Keratinocyte (primary cell): ENCODE measurements around the gene PLPP4. TPM values are rescaled to one million over a fixed set of nuclear protein-coding genes. Genes with fewer than 3 reads are reported as not detected.

Experiments used
- DNase-seq: peaks from one replicate; pipeline ENCODE4 v3.0.0-alpha.2; 2011; ENCODE audit warnings: low read depth, missing footprints, low spot score
- FAIRE-seq: peaks from 2 replicates; lab custom pipeline; 2011; peaks lifted over from hg19 to GRCh38; lab: Jason Lieb, UNC
- H2AFZ ChIP-seq: 2 replicates; pipeline ENCODE4 v1.6.0; 2012; ENCODE audit warnings: low read length, control low read depth, inconsistent platforms; ENCODE audit not compliant: control insufficient read depth
- H3K27ac ChIP-seq: 2 replicates; pipeline ENCODE4 v1.5.1; 2011; ENCODE audit warnings: low read length; ENCODE audit not compliant: control insufficient read depth, insufficient read depth
- H3K27me3 ChIP-seq: 3 replicates; pipeline ENCODE4 v1.6.0; 2011; ENCODE audit warnings: low read length; ENCODE audit not compliant: control insufficient read depth, insufficient read depth; ENCODE audit errors: extremely low read depth
- H3K36me3 ChIP-seq, 2 experiments: 2 replicates in 1 of 2; 3 replicates in 1 of 2; pipeline ENCODE4 v1.5.1; 2011; ENCODE audit warnings: low read length in 2 of 2, mild to moderate bottlenecking in 1 of 2; ENCODE audit not compliant: control insufficient read depth in 2 of 2, insufficient read depth in 2 of 2; ENCODE audit errors: extremely low read depth in 1 of 2
- H3K4me1 ChIP-seq: 3 replicates; pipeline ENCODE4 v1.5.1; 2011; ENCODE audit warnings: low read length; ENCODE audit not compliant: control insufficient read depth, insufficient read depth; ENCODE audit errors: extremely low read depth
- H3K4me2 ChIP-seq: 3 replicates; pipeline ENCODE4 v1.6.0; 2011; ENCODE audit warnings: low read depth, low read length; ENCODE audit not compliant: control insufficient read depth, insufficient read depth; ENCODE audit errors: extremely low read depth
- H3K4me3 ChIP-seq, 3 experiments: fragments of 200-600 bp in 1 of 3; sonication (generic) in 1 of 3; 2 replicates in 2 of 3; 3 replicates in 1 of 3; pipeline ENCODE4 v1.5.1; 2011 to 2016; ENCODE audit warnings: low read length in 3 of 3, mild to moderate bottlenecking in 3 of 3, control low read depth in 2 of 3, inconsistent platforms in 1 of 3, low read depth in 1 of 3, mixed read lengths in 1 of 3, mixed run types in 1 of 3, moderate library complexity in 1 of 3; ENCODE audit not compliant: control insufficient read depth in 2 of 3, insufficient read depth in 2 of 3; ENCODE audit errors: extremely low read depth in 1 of 3
- H3K79me2 ChIP-seq: 2 replicates; pipeline ENCODE4 v1.6.0; 2012; ENCODE audit warnings: low read length; ENCODE audit not compliant: control insufficient read depth, insufficient read depth
- H3K9ac ChIP-seq: 3 replicates; pipeline ENCODE4 v1.6.0; 2011; ENCODE audit warnings: low read length; ENCODE audit not compliant: control insufficient read depth, insufficient read depth; ENCODE audit errors: extremely low read depth
- H3K9me1 ChIP-seq: 3 replicates; pipeline ENCODE4 v1.6.0; 2011; ENCODE audit warnings: low read length; ENCODE audit not compliant: control insufficient read depth, insufficient read depth; ENCODE audit errors: extremely low read depth
- H3K9me3 ChIP-seq: 2 replicates; pipeline ENCODE4 v1.5.1; 2012; ENCODE audit warnings: low read depth, low read length; ENCODE audit not compliant: control insufficient read depth
- H4K20me1 ChIP-seq: 3 replicates; pipeline ENCODE4 v1.6.0; 2011; ENCODE audit warnings: low read length; ENCODE audit not compliant: control insufficient read depth, insufficient read depth; ENCODE audit errors: extremely low read depth
- EZH2 ChIP-seq: IDR thresholded peaks from one replicate; pipeline ENCODE4 v1.6.1; 2012; ENCODE audit warnings: inconsistent platforms, mild to moderate bottlenecking, low read length, moderate library complexity
- dilution Hi-C: fragments of 300-500 bp; cut with MboI; formaldehyde crosslinking; loops from one replicate; pipeline ENCODE4 v1.7.0; 2020; ENCODE audit warnings: low sequenced_read_pairs; ENCODE audit not compliant: extremely low pct_ligation_motif_present
- polyA plus RNA-seq, 5 experiments: library from polyadenylated mRNA; depleted of rRNA in 3 of 5; stranded (reverse) in 3 of 5; stranded (forward) in 1 of 5; unstranded in 1 of 5; fragments of >200 nt; gene quantifications; 1 replicate in 1 of 5; 2 replicates in 3 of 5; 3 replicates in 1 of 5; pipeline versions ENCODE4 v1.2.1 to v1.2.3, GENCODE V29; 2011 to 2012; ENCODE audit warnings: missing spikeins in 2 of 5, low read depth in 1 of 5, low replicate concordance in 1 of 5
- TF ChIP-seq, protein P1 (sequence below), 3 experiments: IDR thresholded peaks in 1 of 3; conservative IDR thresholded peaks in 1 of 3; optimal IDR thresholded peaks in 1 of 3; 2 replicates in 2 of 3; 3 replicates in 1 of 3; pipeline versions ENCODE3 to v1.5.1; 2011; ENCODE audit warnings: low read length in 3 of 3, mild to moderate bottlenecking in 3 of 3, moderate library complexity in 2 of 3, control low read depth in 1 of 3, inconsistent platforms in 1 of 3; ENCODE audit not compliant: insufficient read depth in 2 of 3; ENCODE audit errors: extremely low read depth in 1 of 3

The PLPP4 gene
- polyA plus RNA-seq, 1 donor (not counting 4 experiments of a cell fraction or from before 2014, with no cell fraction given) = 0.76 TPM

DNA sequence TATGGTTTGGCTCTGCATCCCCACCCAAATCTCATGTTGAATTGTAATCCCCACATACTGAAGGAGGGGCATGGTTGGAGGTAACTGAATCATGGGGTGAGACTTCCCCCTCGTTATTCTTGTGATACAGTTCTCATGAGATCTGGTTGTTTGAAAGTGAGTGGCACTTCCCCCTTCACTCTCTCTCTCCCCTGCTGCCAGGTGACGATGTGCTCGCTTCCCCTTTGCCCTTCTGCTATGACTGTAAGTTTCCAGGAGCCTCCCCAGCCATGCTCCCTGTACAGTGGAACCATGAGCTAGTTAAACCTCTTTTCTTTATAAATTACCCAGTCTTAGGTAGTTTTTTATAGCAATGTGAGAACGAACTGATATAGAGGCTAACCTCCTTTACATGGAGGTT is 16.6 kb downstream of the PLPP4 start:
- H3K27me3 ChIP-seq = no peaks in the 10 kb centered on the region
- dilution Hi-C loops = no loop called here
- no peaks in the 10 kb centered on the region for H3K36me3 ChIP-seq
- H4K20me1 ChIP-seq = no peaks in the 10 kb centered on the region
- H3K4me3 ChIP-seq = no peak overlapping the region
- peaks cover 3% of the 10 kb centered on the region for H3K4me1 ChIP-seq
- H3K4me2 ChIP-seq = no peak overlapping the region
- FAIRE-seq = no peak
- no peak for TF ChIP-seq EZH2
- TF ChIP-seq, protein P1, sequence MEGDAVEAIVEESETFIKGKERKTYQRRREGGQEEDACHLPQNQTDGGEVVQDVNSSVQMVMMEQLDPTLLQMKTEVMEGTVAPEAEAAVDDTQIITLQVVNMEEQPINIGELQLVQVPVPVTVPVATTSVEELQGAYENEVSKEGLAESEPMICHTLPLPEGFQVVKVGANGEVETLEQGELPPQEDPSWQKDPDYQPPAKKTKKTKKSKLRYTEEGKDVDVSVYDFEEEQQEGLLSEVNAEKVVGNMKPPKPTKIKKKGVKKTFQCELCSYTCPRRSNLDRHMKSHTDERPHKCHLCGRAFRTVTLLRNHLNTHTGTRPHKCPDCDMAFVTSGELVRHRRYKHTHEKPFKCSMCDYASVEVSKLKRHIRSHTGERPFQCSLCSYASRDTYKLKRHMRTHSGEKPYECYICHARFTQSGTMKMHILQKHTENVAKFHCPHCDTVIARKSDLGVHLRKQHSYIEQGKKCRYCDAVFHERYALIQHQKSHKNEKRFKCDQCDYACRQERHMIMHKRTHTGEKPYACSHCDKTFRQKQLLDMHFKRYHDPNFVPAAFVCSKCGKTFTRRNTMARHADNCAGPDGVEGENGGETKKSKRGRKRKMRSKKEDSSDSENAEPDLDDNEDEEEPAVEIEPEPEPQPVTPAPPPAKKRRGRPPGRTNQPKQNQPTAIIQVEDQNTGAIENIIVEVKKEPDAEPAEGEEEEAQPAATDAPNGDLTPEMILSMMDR (optimal IDR thresholded peaks at IDR 0.05 in 1 of 3, IDR thresholded peaks at IDR 0.05 in 1 of 3, conservative IDR thresholded peaks at IDR 0.05 in 1 of 3; ENCODE audit: extremely low read depth in 1 of 3, insufficient read depth in 2 of 3, low read length in 3 of 3) = no peak
- H3K27ac ChIP-seq = no peak overlapping the region
- no peak overlapping the region for H2AFZ ChIP-seq
- H3K9me1 ChIP-seq = no peaks in the 10 kb centered on the region
- DNase-seq = no peak
- H3K9ac ChIP-seq = no peak overlapping the region
- H3K9me3 ChIP-seq = no peaks in the 10 kb centered on the region
- no peaks in the 10 kb centered on the region for H3K79me2 ChIP-seq

- Histone ChIP-seq H3K27ac (no peak overlapping the region), H3K79me2 (no peaks in the 10 kb centered on the region), H3K4me3 (no peak overlapping the region), H3K4me2 (no peak overlapping the region), H3K9ac (no peak overlapping the region), H4K20me1 (no peaks in the 10 kb centered on the region), H3K36me3 (no peaks in the 10 kb centered on the region), H3K9me3 (no peaks in the 10 kb centered on the region), H2AFZ (no peak overlapping the region), H3K27me3 (no peaks in the 10 kb centered on the region), H3K4me1 (peaks cover 3% of the 10 kb centered on the region), H3K9me1 (no peaks in the 10 kb centered on the region)
- no peak for FAIRE-seq
- TF ChIP-seq, protein P1 (optimal IDR thresholded peaks at IDR 0.05 in 1 of 3, IDR thresholded peaks at IDR 0.05 in 1 of 3, conservative IDR thresholded peaks at IDR 0.05 in 1 of 3; ENCODE audit: extremely low read depth in 1 of 3, insufficient read depth in 2 of 3, low read length in 3 of 3) = no peak
- no peak for TF ChIP-seq EZH2
- no peak for DNase-seq
- dilution Hi-C loops = no loop called here
Measured at GRCh38 chr10:120474956-120475355, 17.9 kb downstream of the PLPP4 start.
